ENCODE data around the gene PNPLA5.

The PNPLA5 gene

DNA sequence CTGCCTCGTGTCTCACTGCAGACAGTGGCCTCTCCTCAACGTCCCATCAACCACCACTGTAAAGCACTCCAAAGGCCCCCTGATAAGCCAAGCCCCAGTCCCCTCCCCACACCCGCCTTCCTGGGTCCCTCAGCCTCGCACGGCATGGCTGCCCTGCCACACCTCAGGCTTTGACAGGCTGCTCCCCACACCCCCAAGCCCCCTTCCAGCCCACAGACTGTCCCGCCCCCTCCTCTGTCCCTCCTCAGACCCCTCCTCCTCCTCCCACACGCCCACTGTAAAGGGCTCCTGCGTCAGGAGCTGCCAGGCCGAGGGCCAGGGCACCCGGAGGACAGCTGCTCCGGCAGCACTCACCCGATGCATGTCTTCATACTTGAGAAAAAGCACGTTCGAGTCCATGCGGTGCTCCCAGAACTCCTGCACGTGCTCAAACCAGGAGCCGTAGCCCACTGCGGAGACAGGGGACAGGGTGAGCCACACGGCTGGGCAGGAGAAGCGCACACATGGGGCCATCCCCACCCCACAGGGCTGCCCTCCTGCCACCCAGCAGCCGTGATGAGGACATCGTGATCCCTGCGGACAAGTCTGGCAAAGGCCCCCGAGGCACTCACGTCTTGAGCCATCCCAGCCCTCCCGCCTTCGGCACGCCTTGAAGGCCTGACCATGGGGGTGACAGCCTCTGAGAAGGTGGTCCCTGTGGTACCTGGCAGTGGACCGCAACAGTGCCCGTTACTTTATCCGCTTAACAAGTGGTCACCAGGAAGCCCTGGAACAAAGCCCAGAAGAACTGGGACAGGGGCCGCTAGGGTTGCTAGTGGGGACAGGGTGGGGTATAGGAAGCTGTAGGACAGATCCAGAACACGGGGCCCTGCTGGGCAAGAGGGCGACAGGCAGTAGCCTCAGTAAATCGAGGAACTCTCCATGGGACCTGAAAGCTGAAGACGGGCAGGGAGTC lies 58.2 kb downstream of the PNPLA5 start:
- DNase-seq, result no peak

DNA sequence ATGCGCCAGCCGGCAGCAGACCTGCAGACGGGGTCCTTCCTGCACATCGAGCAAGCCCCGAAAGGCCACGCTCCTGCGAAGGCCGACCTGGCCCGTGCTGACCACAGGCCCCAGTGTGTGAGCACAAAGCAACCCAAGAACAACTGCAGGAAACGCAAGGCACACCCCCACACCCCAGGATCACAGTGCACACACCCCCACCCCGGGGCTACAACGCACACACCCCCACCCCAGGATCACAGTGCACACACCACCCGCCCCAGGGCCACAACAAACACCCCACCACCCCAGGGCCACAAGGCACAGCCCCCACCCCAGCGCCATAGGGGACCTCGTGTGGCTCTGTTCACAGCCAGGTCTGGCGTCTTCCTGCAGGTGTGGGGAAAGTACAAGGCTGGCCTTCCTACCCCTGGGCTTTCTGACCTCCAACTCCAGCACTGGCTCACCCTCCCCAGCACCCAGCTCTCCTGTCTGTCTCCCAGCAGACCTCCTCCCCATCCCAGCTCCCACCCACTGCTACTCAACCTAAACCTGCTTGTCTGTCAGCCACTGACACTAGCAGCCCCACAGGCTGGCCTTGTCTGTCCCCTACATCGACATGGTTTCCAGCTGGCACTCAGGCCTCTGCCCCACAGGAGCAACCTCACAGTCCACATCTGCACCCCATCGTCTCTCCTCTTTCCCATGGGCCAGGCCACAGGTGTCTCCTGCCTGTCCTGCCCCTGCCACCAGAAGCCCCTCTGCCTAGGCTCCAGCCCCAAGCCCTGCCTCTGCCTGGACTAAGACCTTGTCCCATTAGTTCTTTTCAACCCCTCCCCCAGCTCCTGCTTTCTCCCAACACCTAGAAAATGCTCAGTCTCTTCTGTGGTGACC lies 59.2 kb downstream of the PNPLA5 start:
- DNase-seq, result no peak

DNA sequence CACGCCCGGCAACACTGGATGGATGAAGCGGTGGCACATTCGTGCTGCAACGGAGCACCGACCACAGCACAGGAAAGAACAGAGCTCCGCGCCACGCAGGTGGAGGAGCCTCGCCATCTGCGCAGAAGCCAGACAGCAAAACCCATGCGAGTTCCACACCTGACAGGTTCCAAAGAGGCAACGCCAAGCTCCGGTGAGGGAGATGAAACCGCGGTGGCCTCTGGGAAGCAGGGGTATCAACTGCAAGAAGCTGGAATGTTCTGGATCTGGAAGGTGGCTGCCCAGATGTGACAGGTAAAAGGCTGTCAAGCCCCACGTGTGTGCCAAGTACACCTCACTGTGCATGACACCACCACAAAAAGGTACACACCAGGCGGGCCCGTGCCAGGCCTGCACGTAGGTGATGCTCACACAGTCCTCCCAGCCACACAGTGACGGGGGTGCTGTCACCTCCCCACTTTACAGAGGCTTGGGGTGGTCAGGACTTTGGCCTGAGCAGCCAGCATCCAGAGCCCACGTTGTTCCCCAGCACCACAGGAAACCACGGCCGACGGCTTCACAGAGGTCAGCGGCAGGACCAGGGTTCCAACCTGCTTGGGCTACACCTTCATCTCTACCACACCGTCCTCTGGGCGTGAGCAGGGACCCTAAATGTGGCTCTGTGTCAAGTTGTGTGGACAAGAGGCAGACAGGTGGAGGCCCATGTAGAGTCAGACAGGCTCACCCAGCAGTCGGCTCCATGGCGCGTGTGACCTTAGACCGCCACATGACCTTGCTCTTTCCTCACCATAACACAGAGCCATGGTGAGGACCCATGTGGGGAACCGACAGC lies 60.0 kb downstream of the PNPLA5 start:
- DNase-seq, result no peak

DNA sequence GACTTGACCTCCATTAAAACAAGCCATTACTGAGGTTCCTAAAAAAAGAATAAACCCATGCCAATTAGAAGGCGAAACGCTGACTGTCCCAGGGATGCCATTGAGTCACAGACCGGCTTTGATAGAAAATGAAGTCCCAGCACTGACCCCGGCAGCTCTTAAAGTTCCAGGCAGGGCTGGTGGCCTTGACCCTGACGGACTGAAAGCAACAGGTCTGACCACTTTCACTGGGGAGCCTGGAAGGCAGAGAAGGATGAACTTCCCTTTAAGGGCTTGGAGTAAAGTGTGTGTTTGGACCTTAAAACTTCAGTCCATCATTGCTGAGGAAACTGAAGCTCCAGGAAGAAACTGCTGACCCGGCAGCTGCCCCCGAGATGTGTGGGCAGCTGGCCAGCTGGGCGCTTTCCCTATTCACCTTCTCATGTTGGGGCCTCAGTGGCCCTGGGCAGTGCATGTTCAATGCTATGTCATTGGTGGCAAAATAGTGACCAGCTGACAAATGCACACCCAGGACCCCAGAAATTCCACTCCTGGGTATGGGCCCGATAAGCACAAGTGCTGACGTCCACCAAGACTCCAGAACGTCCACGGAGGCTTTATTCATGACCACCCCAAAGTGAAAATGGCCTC lies 60.8 kb downstream of the PNPLA5 start:
- no peak for DNase-seq

DNA sequence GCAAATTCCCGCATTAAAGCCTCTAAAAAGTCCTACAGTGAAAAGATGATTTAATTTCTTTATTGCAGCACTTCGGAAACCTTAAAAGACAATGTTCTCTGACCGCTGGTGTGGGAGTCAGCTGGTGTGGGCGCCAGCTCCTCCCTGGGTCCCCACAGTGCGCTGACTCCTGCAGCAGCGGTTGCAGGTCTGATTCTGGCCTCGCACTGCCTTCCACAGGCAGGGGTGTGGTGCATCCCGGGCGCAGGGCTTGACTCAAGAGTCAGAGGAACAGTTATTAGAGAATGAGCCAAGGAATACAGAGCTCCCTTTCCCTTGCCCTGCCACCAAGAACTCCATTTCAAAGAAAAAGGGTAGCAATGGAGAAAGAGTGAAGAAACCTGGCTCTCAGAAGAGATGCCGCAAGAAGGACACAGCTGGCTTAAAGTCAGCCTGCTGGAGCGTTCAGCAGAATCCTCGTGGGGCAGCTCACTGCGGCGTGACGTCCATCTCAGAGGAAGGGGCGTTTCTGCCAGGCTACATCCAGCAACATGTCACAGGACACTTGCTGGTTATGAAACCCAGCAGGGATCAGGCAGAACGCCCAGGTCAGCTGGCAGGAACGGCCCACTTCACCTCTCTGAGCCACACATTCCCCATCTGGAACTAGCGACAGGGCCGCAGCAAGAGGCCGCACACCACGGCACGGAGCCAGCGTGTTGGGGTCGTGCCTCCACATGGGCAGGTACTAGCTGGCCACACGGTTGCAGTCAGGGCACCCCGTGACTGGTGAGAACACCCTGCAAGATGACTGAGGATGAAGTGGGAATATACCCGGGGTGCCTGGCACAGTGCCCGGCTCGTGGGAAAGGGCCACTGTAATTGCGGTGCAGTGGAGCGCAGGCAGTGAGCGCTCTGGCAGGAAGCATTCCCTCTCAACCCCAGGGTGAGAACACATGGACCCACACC lies 61.6 kb downstream of the PNPLA5 start:
- DNase-seq, result no peak
